GM12872 (cell line): ENCODE data around the gene ITGAE.

Experiments
- CTCF ChIP-seq: IDR thresholded peaks from 3 replicates; pipeline ENCODE4 v1.5.1; 2011; ENCODE audit warnings: low read depth, mild to moderate bottlenecking, low read length, moderate library complexity; ENCODE audit not compliant: insufficient read depth

ITGAE gene

GRCh38 chr17:3827124-3827773 lies 26.3 kb upstream of the ITGAE start:
- peak; percentile 88 for TF ChIP-seq CTCF

- no peak for TF ChIP-seq CTCF
These were observed 25.2 kb upstream of the ITGAE start for GRCh38 chr17:3826191-3826590.

- TF ChIP-seq CTCF, result no peak
These were observed 20.1 kb upstream of the ITGAE start for GRCh38 chr17:3821101-3821500.

- TF ChIP-seq CTCF, result no peak
These were observed 17.8 kb upstream of the ITGAE start for GRCh38 chr17:3818786-3819185.

- TF ChIP-seq CTCF, result no peak
These were observed 17.0 kb upstream of the ITGAE start for GRCh38 chr17:3817851-3818605.

- no peak for TF ChIP-seq CTCF
These were observed 14.9 kb upstream of the ITGAE start for GRCh38 chr17:3815925-3816324.

- no peak for TF ChIP-seq CTCF
These were observed 14.1 kb upstream of the ITGAE start for GRCh38 chr17:3815122-3815521.
